CD4-positive, alpha-beta T cell treated with Interleukin-17A for 4 hours (primary cell): ENCODE results near the gene DNAJC22.
"Not testable (repeated sequence)": the region's sequence is repeated elsewhere in the genome, so short reads cannot be mapped to it uniquely, and the experiment has no call there.

ENCODE experiments used
- DNase-seq: peaks from one replicate; pipeline ENCODE4 v3.0.0-alpha.2; 2020; ENCODE audit warnings: mixed read lengths

DNAJC22 gene

GRCh38 chr12:49331380-49332222, 15.1 kb upstream of the DNAJC22 start:
- DNase-seq = peak; percentile 25

GRCh38 chr12:49332441-49332861, 14.2 kb upstream of the DNAJC22 start:
- DNase-seq = no peak

- DNase-seq = no peak
Observed at GRCh38 chr12:49332891-49333371, 13.8 kb upstream of the DNAJC22 start.

GRCh38 chr12:49333778-49334177, 12.9 kb upstream of the DNAJC22 start:
- not testable (repeated sequence) for DNase-seq

- no peak for DNase-seq
Observed at GRCh38 chr12:49334226-49334625, 12.5 kb upstream of the DNAJC22 start.

GRCh38 chr12:49334681-49335080, 12.0 kb upstream of the DNAJC22 start:
- no peak for DNase-seq

GRCh38 chr12:49335118-49335954, 11.4 kb upstream of the DNAJC22 start:
- no peak for DNase-seq

GRCh38 chr12:49335955-49336644, 10.6 kb upstream of the DNAJC22 start:
- DNase-seq = no peak

GRCh38 chr12:49336645-49337584, 9.8 kb upstream of the DNAJC22 start, which contains the start of gene C1QL4:
C1QL4 (minus strand) TSS chr12:49337188; CDS start chr12:49336477, 711 bp downstream.
- peak; percentile 92 for DNase-seq

- DNase-seq = no peak
Observed at GRCh38 chr12:49338830-49339463, 7.7 kb upstream of the DNAJC22 start.

- DNase-seq = no peak
Observed at GRCh38 chr12:49339464-49339861, 7.2 kb upstream of the DNAJC22 start.

- no peak for DNase-seq
Observed at GRCh38 chr12:49340095-49340870, 6.4 kb upstream of the DNAJC22 start.

GRCh38 chr12:49340971-49341776, 5.5 kb upstream of the DNAJC22 start:
- DNase-seq = no peak

- no peak for DNase-seq
Observed at GRCh38 chr12:49341777-49342065, 5.0 kb upstream of the DNAJC22 start.

GRCh38 chr12:49342066-49342913, 4.4 kb upstream of the DNAJC22 start:
- DNase-seq = peak; percentile 82

- peak; percentile 49 for DNase-seq
Observed at GRCh38 chr12:49342914-49343731, 3.6 kb upstream of the DNAJC22 start.

- DNase-seq = no peak
Observed at GRCh38 chr12:49344486-49345050, 2.1 kb upstream of the DNAJC22 start.
